ENCODE data around the gene ZBTB21.

Gene ZBTB21

DNA sequence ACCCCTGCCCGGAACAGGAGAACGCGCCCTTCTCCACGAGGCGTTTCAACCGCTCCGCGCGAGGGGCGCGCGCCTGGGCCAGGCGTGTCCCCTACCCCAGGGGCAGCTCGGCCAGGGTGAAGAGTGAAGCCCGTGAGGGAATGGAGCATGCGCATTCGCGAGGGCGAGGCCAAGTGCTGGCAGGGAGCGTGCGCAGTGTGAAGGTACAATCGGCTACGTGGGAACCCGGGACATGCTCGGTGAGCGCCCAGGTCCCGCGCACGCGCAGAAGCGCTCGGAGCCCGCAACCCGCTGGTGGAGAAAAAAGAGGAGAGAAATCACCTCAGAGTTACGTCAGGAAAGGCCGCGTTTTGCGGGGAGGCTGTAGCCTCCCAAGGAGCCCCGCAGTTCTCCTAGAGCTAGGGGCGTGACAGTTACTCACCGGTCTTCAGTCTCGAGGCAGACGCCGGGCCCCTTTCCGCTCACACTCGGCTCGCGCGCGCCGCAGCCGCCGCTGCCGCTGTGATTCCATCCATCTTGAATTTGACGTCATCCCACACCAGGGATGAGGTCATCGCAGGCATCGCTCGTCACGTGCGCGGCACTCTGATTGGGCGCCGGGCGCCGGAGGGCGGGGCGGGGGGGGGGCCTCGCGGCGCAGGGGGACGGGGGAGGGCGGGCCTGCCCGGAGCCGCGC, at the start of gene ZBTB21:
Gene ZBTB21 (minus strand): TSS at position 530 of the 676 bp plus-strand sequence. CDS start 16,265 bp downstream, outside the sequence.
- peak; percentile 98 for DNase-seq

DNA sequence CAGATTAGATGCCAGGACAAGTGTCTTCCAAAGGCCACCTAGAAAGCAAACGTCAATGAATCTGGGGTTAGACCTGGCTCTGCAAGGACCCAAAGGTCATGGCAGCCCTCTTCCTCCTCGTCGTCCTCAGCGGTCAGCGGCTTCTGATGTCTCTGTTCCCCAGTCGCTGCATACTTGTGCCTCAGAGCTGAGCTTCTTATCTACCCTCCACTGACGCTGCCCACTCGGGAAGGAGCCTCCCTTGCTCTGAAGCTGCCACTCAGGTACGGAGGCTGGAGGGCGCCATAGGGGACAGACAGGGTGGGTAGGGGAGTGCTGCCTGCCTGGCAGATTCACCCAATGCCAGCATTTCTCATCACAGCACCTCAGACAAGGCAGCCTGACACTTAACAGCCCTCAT, 49.6 kb upstream of the ZBTB21 start:
- DNase-seq: no peak

DNA sequence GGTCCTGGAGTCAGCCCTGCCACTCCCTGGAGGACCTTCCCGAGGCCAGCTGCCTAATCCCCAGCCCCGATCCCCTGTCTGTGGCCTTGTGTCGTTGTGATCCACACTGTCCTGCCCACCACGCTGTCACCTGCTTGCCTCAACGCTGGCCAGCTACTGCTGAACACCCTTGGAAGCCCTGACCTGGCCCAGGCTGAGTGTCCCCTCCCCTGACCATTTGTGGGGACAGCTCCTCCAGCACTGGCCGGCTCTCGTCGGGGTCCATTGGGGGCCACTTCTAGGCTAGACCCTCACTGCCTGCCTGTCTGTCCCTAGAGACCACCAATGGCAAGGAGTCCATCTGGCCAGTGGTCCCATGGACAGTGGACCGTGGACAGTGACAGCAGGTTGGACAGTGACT, 49.0 kb upstream of the ZBTB21 start:
- DNase-seq: no peak

DNA sequence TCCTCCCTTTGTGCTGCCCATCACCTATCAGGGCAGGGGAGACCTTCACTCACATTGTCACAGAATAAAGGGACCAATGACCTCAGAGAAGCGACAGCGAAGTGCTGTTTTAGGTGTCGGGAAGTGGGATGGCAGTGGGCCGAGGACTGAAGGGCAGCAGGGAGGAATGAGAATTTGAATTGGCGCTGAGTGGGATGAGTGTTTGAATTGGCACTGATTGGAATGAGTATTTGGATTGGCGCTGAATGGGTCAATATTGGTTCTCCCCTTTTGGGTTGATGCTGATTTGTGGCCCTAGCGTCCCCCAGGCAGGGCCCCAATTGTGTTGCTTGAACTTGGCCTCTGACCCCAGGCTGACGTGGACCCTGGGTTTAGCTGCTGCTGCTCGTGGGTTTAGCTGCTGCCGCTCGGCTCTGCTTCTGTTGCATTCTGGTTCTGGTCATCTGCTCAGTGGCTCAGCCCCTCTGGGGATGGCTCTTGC, 48.5 kb upstream of the ZBTB21 start:
- no peak for DNase-seq

DNA sequence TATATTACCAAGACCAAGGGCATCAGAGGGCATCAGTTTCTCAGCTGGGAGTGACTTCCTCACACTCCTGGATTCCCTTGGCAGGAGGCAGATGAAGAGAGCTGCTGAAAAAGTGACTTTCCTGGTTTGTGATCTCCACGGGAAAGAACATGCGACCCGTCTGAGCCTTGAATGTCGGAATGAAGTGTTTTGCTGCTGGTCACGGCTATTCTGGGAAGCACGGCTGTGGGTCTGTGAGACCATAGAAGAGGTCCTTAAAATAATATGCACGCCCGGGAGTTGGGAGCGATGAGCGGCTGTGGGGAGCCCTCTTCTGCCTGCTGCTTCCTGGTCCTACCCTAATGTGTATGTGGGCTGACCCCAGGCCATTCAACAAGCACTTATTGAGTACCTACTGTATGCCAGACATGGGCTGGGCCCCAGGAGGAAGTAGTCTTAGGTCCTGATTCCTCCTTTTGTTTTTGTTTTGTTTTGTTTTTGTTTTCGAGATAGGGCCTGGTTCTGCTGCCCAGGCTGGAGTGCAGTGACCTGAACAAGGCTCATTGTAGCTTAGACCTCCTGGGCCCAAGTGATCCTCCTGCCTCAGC, 47.8 kb upstream of the ZBTB21 start:
- no peak for DNase-seq

DNA sequence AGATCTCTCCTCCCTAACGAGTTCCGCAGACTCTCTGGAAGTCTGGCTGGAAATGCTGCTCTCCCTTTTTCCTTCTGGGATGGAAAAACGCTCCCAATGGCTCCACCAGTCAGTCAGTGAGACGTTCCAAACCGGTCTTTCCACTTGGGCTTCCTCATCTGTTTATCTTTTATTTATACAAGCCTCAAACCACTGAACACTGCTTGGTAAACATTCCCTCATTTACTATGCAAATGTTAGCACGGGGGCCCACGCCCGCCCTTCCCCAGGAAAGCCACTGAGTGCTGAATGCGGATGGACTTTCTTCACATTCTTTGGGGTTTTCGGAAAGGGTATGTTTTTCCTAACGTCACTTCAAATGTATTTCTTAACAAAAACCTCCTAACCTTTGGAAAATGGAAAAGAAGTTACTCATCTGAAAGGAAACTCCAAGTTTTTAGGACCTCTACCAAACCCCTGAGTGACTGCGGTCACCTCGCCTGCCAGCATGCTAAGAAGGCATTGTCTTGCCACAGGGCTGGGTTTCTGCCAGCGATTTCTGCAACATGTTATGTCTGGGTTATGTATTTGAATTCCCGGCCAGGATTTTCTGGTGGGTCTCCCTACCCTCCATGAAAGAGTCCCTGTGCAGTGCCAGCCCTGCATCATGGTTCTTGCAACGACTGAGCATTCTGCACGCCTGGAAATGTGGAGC, 47.0 kb upstream of the ZBTB21 start:
- no peak for DNase-seq

DNA sequence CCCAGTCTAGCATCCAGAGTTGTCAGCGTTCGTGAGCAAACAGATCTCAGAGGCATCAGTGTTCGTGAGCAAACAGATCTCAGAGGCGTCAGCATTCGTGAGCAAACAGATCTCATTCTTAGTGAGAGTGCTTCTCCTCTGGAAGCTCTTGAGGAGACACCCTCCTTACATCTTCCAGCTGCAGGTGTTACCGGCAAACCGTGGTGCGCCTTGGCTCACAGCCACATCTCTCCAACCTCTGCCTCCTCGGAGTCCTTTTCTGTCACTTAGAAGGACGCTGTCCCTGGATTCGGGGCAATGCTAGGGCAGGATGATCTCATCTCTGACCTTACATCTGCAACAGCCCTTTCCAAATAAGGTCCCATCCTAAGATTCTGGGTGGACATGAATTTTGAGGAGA, 46.3 kb upstream of the ZBTB21 start:
- DNase-seq: no peak

DNA sequence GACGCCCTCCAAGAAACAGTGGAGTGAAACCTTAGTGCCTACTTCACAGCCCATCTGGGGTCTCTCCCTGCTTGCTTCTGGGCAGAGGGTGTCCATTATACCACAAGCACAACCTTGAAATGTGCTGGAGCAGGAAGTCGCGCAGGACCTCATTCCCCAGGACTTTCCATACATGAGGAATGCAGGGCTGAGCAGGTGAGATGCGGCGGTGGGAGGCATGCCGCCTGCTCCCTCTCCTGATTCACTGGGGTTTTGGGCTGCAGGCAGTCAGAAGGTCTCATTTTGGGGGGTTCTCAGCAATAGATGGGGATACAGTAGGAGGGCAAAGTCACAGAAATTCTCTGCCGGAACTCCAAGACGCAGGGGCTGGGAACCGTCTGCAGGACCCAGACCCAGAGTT, 45.3 kb upstream of the ZBTB21 start:
- DNase-seq: no peak

DNA sequence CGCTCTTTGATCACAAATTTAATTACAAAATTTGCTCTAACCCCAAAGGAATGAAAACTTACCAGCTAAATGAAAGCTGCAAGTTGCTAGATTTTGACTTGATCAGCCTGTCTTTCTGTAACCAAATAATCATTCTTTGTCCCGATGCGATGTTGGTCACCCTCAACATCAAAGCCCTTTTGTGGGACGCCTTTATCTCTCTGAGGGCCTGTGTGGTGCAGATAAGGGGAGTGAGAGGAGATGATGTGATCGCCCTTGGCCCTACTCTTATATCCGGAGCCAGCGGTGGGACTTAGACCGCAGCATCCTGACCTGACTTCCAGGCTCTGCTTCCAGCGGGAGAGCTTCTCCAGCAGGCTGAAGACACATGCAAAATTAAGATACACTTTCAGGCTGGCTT, 41.6 kb upstream of the ZBTB21 start:
- no peak for DNase-seq

DNA sequence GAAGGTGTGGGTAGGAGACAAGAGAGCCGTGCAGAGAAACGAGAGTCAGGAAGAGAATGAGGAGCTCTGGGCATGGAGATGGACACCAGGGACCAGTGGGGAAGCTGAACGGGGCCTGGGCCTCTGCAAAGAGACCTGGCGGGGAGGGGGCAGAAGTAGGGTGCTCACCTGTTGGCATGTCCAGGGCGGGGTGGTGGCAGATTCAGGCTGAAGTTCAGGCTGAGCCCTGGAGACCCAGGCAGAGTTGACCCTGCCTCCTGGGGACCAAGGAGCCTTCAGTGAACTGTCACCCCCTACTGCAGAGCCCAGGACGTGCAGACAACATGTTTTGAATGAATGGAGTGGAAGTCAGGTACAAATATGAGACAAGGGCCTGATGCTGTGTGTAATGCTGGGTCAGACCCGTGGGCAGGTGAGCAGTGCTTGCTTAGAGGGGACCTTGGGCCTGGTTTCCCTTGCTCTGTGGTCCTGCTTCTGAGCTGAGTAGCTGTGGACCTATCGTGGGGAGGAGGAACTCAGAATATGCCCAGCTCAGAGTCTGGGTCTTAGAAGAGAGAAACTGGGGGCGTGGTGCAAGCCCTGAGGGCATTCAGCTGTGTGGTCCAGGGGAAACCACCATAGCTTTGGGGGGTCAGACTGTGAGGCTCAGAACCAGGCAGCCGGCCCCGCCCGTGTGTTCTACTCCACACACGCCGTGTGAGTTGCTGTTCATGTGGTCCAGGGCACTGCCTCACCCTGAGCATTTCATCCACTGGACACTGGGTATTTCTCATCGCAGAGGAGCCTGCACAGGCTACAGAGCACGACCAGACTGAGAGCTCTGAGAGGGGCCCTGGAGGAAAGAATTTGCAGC, 39.6 kb upstream of the ZBTB21 start:
- no peak for DNase-seq

DNA sequence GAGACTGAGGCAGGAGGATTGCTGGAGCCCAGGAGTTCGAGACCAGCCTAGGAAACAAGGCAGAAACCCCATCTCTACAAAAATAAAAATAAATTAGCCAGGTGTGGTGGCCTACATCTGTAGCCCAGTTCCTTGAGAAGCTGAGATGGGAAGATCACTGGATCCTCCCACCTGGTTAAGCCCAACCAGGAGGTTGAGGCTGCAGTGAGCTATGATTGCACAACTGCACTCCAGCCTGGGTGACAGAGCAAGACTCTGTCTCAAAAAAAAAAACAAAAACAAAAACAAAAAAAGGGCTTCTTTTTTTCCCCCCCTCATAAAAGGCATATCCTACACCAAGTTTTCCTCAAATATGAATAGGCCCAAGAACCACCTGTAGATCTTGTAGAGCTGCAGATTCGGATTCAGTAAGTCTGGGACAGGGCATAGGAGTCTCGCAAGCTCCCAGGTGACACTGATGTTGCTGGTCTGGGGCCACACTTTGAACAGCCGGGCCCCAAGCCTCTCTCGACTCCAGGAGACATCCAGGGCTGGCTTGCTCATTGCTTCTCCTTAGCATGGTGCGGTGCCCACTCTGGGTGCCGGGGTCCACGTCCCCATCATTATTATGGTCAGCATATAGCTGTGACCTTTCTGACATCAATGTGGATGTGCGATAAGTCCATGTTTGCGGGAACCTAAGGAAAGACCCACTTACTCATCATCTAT, 38.9 kb upstream of the ZBTB21 start:
- no peak for DNase-seq

DNA sequence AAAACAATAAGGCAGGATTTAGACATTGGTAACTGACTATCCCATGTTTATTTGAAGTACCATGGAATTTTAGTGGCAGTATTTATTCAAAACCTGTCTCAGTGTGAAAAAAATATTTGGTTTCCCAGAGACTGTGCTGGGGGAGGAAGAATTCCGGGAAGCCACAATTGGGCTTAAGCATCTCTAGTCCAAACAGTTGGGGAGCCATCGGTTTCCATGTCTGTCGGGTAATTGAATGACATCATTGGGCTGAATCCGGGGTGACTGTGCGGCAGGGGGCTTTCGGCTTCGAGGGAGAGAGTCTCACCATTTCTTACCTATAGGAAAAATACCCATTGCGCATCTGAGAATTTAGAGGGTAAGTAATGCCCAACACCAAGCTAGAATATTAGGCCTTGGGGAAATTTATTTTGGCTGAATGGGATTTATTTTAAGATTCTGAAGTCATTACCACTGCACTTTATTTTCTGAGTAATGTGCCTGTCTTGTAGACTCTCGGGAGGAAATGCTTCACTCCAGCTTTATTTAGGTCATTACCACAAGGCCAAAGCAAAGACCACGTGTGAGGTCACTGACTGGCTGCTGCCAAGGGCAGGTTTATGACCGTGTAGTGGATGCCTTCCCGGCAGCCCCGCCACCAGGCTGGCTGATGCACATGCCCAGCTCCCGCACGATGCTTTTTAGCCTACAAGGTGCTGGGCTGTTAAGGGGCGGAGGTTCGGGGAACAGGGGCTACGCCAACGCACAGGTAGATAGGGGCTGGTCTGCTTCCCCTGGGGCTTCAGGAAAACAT, 37.9 kb upstream of the ZBTB21 start:
- DNase-seq: no peak

DNA sequence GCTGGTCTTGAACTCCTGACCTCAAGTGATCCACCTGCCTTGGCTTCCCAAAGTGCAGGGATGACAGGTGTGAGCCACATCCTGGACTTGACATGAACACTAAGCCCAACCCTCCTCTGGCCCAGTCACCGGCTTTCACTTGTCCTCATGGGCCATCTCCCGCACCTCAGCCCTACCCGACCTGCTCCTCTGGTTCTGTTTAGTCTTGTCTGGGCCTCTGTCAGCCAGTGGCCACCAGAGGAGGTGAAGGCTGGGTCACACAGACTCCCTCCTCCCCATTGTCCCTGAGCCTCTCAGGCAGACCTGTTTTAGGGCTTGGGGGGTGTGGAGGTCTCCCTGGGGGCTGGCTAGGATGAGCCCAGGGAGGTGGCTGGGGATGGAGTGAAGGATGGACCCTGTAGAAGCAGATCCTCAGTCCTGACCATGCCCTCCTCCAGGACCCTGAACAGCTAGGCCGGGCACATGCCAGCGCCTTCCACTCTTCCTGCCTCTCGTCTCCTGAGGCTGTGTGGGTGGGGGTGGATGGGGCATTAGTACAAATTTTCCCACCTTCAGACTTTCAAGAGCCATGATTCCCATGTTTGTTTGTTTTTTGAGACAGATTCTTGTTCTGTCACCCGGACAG, 34.8 kb upstream of the ZBTB21 start:
- DNase-seq: no peak

DNA sequence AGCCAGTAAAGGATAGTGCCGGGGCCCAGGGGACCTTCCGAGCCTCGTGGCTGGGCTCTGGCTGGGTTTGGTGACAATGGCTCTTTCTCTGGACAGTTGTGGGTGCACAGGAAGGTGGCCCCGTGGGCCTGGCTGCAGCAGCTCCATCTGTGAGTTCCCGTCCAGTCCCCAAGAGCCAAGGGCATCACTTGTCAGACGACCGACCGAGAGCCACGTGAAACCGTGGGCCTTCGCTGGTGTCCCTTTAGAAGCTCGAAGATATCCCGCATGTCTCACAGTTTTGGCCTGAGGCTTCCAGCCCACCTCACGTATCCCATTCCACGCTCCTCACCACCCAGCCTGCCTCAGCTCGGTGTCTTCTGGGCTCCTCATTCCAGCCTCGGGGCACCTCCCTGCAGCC, 33.8 kb upstream of the ZBTB21 start:
- no peak for DNase-seq

DNA sequence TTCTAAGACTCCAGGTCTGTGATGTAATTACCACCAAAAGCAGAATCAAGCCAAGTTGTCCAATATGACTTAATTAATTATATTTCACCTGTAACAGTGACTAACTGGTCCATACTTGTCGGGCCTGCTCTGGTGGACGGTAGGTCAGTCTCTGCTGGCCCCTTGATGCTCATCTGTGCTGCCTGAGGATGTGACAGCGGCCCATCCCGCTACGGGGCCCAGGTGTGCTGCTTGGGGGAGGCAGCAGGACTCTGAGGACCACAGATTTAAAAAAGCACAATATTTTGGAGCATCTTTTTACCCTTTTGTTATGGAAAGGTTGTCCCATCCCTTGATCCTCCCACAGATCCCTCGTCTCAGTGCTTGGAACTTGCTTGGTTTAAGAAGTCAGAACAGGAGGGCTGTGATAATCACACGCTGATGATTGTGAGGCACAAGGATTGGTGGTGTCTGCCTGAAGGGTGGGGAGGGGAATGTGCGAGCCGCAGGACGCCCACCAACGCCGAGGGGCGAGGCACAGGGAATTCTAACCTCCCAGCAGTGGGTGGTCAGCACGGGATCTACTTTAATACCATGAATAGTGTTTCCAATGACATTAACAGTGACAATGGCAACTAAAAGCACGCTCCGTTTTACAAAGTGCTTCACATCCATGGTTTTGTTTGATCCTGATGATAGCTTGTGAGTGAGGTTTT, 33.2 kb upstream of the ZBTB21 start:
- DNase-seq: no peak

DNA sequence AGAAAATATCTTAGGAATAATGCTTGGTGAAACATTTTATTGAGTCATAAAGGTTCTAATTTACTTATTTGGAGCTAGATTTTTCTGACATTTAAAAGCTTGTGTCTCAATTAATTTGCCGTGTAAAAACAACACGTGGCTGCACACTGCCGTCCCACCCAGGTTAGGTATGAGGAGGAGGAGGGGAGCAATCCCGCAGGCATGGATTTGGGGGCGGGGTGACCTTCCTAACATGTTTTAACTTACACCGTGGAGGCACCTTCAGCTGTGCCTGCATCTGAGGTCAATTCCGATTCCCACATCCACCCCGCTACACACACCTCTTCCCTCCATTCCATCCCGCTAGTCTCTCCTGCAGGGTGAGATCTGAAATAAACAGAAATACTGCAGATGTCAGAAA, 32.5 kb upstream of the ZBTB21 start:
- DNase-seq: no peak

DNA sequence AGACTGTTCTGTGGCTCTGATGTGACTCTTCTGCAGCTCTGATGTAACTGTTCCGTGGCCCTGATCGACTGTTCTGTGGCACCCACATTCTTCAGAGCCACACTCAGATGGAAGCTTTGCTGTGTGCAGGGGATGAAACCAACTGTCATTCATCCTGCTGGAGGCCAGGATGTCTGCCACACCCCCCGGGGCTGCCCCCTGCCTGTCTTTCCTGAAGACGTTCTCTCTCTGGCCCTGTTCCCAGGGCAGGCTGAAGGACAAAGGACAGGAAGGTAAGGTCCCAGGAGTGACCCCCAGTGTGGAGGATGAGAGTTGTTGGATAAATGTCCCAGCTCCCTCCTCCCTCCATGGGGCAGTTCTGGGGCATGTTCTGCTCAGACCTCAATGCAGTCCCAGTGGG, 31.6 kb upstream of the ZBTB21 start:
- DNase-seq: no peak

DNA sequence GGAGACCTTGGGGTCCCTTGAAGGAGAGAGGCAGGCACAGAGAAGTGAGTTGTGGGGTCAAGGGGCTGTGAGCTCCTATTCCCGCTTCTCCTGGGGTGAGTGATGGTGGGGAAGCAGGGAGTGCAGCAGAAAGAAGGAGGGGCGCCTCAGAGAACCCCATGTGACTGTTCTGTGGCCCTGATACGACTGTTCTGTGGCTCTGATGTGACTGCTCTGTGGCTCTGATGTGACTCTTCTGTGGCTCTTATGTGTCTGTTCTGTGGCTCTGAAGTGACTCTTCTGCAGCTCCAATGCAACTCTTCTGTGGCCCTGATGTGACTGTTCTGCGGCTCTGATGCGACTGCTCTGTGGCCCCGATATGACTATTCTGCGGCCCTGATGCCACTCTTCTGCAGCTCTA, 31.1 kb upstream of the ZBTB21 start:
- DNase-seq: no peak

DNA sequence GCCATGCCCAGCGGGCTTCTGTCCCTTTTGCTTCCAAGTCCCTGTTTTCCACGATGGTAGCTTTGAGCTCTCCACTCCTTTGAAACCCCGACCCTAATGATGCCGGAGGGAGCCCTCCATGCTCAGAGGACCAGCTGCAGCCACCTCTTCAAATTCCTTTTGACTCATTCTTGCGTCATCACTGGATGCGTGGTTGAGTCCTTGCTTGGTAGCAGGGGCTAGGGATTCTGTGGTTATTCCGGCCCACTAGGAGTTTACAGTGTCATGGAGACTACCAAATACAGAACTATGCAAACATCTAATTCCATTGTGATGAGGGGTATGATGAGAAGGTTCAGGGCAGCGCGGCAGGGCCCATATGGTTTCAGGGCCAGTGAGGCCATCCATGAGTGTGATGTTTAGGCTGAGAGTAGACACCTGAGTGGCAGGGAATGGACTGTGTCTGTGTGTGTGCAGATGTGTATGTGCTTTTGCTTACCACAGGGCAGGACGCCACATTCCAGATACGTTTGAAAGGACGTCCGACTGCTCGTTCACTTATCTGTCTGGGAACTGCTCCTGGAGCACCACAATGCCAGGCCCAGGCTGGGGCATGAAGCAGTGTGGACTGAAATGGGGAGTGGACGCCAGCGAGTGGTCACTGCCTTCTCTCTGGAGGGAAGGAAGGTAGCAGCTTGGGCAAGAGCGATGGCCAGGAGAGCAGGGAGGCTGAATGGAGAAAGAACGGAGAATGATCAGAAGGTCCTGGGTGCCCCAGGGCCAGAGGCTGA, 30.4 kb upstream of the ZBTB21 start:
- no peak for DNase-seq

DNA sequence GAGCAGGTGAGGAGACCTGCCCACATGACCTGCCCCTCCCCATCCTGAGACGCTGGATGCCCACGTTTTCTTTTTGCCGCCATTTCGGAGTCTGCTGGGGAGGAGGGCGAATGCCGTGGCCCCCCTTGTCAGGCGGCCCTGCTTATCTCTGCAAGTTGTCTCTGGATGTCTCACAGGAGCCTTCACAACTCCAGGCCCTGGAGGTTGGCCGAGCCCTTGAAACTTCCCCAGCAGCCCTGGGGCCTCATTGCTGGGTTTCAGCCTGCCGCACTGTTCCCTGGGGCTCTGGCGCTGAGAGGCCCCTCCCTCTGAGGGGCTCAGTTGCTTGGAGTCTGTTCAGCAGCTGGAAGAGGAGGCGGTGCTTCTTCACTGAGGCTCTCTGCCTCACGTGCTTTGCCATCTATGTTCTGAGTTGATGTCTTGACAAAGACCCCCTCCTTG, 29.8 kb upstream of the ZBTB21 start:
- no peak for DNase-seq

Data from stimulated activated CD4-positive, alpha-beta T cell treated with anti-CD3 and anti-CD28 coated beads, Interleukin-4, amount 100 ng/mL, for 4 hours (primary cell).